ENCODE results near the gene PRAMEF11. TPM values are rescaled to one million over a fixed set of nuclear protein-coding genes. Genes with fewer than 3 reads are reported as not detected.
"Not testable (repeated sequence)": the region's sequence is repeated elsewhere in the genome, so short reads cannot be mapped to it uniquely, and the experiment has no call there.

Gene PRAMEF11
- not detected for total RNA-seq (ENCODE audit: insufficient read depth, low replicate concordance)

- DNase-seq (ENCODE audit: low spot score) = not testable (repeated sequence)
These were observed at the start of gene PRAMEF11 for GRCh38 chr1:12831310-12831709. Gene PRAMEF11, minus strand, starts transcription at chr1:12831410. Its CDS starts 2,621 bp downstream, at chr1:12828789.

GRCh38 chr1:12878453-12878852 is 47.2 kb upstream of the PRAMEF11 start:
- DNase-seq (ENCODE audit: low spot score) = not testable (repeated sequence)

GRCh38 chr1:12863131-12863880 is 32.1 kb upstream of the PRAMEF11 start:
- DNase-seq (ENCODE audit: low spot score) = not testable (repeated sequence)

- DNase-seq (ENCODE audit: low spot score) = not testable (repeated sequence)
These were observed 25.6 kb upstream of the PRAMEF11 start, which contains the start of gene PRAMEF2 for GRCh38 chr1:12856786-12857185. Gene PRAMEF2, plus strand, starts transcription at chr1:12857086. Its CDS starts 1,924 bp downstream, at chr1:12859010.

GRCh38 chr1:12851779-12852178 is 20.6 kb upstream of the PRAMEF11 start:
- DNase-seq (ENCODE audit: low spot score) = no peak

GRCh38 chr1:12848620-12849019 is 17.4 kb upstream of the PRAMEF11 start, which contains the start of gene HNRNPCL1:
Gene HNRNPCL1, minus strand, starts transcription at chr1:12848720. Its CDS starts 431 bp downstream, at chr1:12848289.
- DNase-seq (ENCODE audit: low spot score) = not testable (repeated sequence)

GRCh38 chr1:12833251-12833650 is 2.0 kb upstream of the PRAMEF11 start:
- not testable (repeated sequence) for DNase-seq (ENCODE audit: low spot score)

GRCh38 chr1:12819061-12819460 is 12.1 kb downstream of the PRAMEF11 start:
- not testable (repeated sequence) for DNase-seq (ENCODE audit: low spot score)

GRCh38 chr1:12811409-12811784 is 19.8 kb downstream of the PRAMEF11 start:
- no peak for DNase-seq (ENCODE audit: low spot score)

- DNase-seq (ENCODE audit: low spot score) = no peak
These were observed 20.4 kb downstream of the PRAMEF11 start for GRCh38 chr1:12810691-12811408.

- DNase-seq (ENCODE audit: low spot score) = no peak
These were observed 21.3 kb downstream of the PRAMEF11 start for GRCh38 chr1:12809933-12810332.

GRCh38 chr1:12799730-12800129 is 31.5 kb downstream of the PRAMEF11 start:
- DNase-seq (ENCODE audit: low spot score) = no peak

- DNase-seq (ENCODE audit: low spot score) = no peak
These were observed 32.3 kb downstream of the PRAMEF11 start for GRCh38 chr1:12798911-12799310.

- DNase-seq (ENCODE audit: low spot score) = not testable (repeated sequence)
These were observed 40.1 kb downstream of the PRAMEF11 start, which contains the start of gene PRAMEF1 for GRCh38 chr1:12791097-12791496. Gene PRAMEF1, plus strand, starts transcription at chr1:12791397. Its CDS starts 1,831 bp downstream, at chr1:12793228.

- not testable (repeated sequence) for DNase-seq (ENCODE audit: low spot score)
These were observed 46.5 kb downstream of the PRAMEF11 start for GRCh38 chr1:12784729-12785128.

- not testable (repeated sequence) for DNase-seq (ENCODE audit: low spot score)
These were observed 47.4 kb downstream of the PRAMEF11 start for GRCh38 chr1:12783783-12784182.

- not testable (repeated sequence) for DNase-seq (ENCODE audit: low spot score)
These were observed 49.7 kb downstream of the PRAMEF11 start for GRCh38 chr1:12781488-12781887.

- DNase-seq (ENCODE audit: low spot score) = no peak
These were observed 52.3 kb downstream of the PRAMEF11 start for GRCh38 chr1:12778907-12779306.

- DNase-seq (ENCODE audit: low spot score) = no peak
These were observed 53.1 kb downstream of the PRAMEF11 start for GRCh38 chr1:12778061-12778460.

- no peak for DNase-seq (ENCODE audit: low spot score)
These were observed 54.2 kb downstream of the PRAMEF11 start for GRCh38 chr1:12776801-12777557.

- DNase-seq (ENCODE audit: low spot score) = no peak
These were observed 55.8 kb downstream of the PRAMEF11 start for GRCh38 chr1:12775443-12775842.
